ENCODE data around the gene NAA38. TPM values are rescaled to one million over a fixed set of nuclear protein-coding genes. Genes with fewer than 3 reads are reported as not detected.

Gene NAA38
- total and polyA plus RNA-seq, 2 experiments from 2014 or later, result 17.1 to 74.8 TPM

- no peak overlapping the region for H3K27ac ChIP-seq (ENCODE audit: low read depth)
Observed at GRCh38 chr17:7837408-7838088, 19.8 kb downstream of the NAA38 start.

More at GRCh38 chr17:7837408-7838088, 19.8 kb downstream of the NAA38 start:
- peak overlapping the region; percentile 91 for H3K4me3 Mint-ChIP-seq
- Histone ChIP-seq H4K20me1 (replicated peaks; ENCODE audit: insufficient read depth) (peaks cover 13% of the 10 kb centered on the region), H3K9me2 (ENCODE audit: insufficient read depth) (no peaks in the 10 kb centered on the region), H3K4me1 (ENCODE audit: insufficient read depth) (peaks cover 27% of the 10 kb centered on the region), H3K4me2 (peak overlapping the region; percentile 78), H3F3A (replicated peaks; ENCODE audit: low read depth) (peaks cover 30% of the 10 kb centered on the region), H2AFZ (no peak overlapping the region), H3K79me2 (replicated peaks; ENCODE audit: insufficient read depth) (no peaks in the 10 kb centered on the region), H3K27me3 (ENCODE audit: insufficient read depth) (peaks cover 74% of the 10 kb centered on the region), H3K4me3 (peak overlapping the region; percentile 48), H3K36me3 (ENCODE audit: insufficient read depth) (peaks cover 6% of the 10 kb centered on the region; the same call in 1 of the 2 replicates)
- H3K9me3 Mint-ChIP-seq, result no peaks in the 10 kb centered on the region; the same call in 1 of the 3 replicates
- peaks cover 42% of the 10 kb centered on the region for H3K4me1 Mint-ChIP-seq
- no peak for ATAC-seq
- no peak overlapping the region for H3K27ac Mint-ChIP-seq
- H3K36me3 Mint-ChIP-seq (ENCODE audit: low read depth), result peaks cover 2% of the 10 kb centered on the region; the same call in 1 of the 3 replicates
- peak; percentile 37 for DNase-seq (ENCODE audit: low spot score)
- TF ChIP-seq ZNF462 (CRISPR knock-in tag; IDR thresholded peaks at IDR 0.05), result no peak
- TF ChIP-seq JUNB (IDR thresholded peaks at IDR 0.05; ENCODE audit: unreplicated experiment), result no peak
- TF ChIP-seq NANOG (IDR thresholded peaks at IDR 0.05; ENCODE audit: borderline replicate concordance), result no peak
- TF ChIP-seq EZH2phosphoT487 (IDR thresholded peaks at IDR 0.05; ENCODE audit: unreplicated experiment), result no peak
- TF ChIP-seq POLR2AphosphoS5 (IDR thresholded peaks at IDR 0.05; ENCODE audit: low read depth), result no peak
- TF ChIP-seq EZH2 (IDR thresholded peaks at IDR 0.05; ENCODE audit: low read depth, unreplicated experiment), result no peak
- no peak for TF ChIP-seq STAT1 (IDR thresholded peaks at IDR 0.05; ENCODE audit: unreplicated experiment)
- TF ChIP-seq ZNF114 (CRISPR knock-in tag; IDR thresholded peaks at IDR 0.05), result no peak
- no peak for TF ChIP-seq CREB1 (CRISPR knock-in tag; IDR thresholded peaks at IDR 0.05; ENCODE audit: low read depth)
- no peak for TF ChIP-seq CTCF (conservative IDR thresholded peaks at IDR 0.05; ENCODE audit: low read depth in 2 of 2)
- TF ChIP-seq REST (IDR thresholded peaks at IDR 0.05; ENCODE audit: unreplicated experiment), result no peak
- no peak for TF ChIP-seq ETS1 (IDR thresholded peaks at IDR 0.05)
- no peak for TF ChIP-seq ZNF331 (CRISPR knock-in tag; IDR thresholded peaks at IDR 0.05; ENCODE audit: low read depth)
- peaks cover 70% of the 10 kb centered on the region for H3K27me3 Mint-ChIP-seq (ENCODE audit: insufficient read depth, low read depth, poor library complexity)
